Cardiac fibroblast (primary cell): Measurements from ENCODE around the gene NEDD8.

Experiments used
- DNase-seq, 2 donors: peaks; one replicate each; pipeline versions ENCODE4 v3.0.0 to v3.0.0-alpha.2; 2010; ENCODE audit warnings: low read depth in 2 of 2
- H3K4me3 ChIP-seq, 2 donors: replicated peaks in 1 of 2; 1 replicate in 1 of 2; 2 replicates in 1 of 2; pipeline ENCODE4 v1.5.1; 2011; ENCODE audit warnings: low read depth in 2 of 2, low read length in 2 of 2, mild to moderate bottlenecking in 2 of 2, moderate library complexity in 1 of 2
- CTCF ChIP-seq: IDR thresholded peaks from one replicate; pipeline ENCODE4 v1.5.1; 2011; ENCODE audit warnings: low read depth, mild to moderate bottlenecking, low read length, inconsistent platforms

NEDD8 gene

GRCh38 chr14:24240110-24240918 is 8.1 kb upstream of the NEDD8 start:
- TF ChIP-seq CTCF, result no peak
- H3K4me3 ChIP-seq, result no peak overlapping the region

GRCh38 chr14:24238527-24239037 is 6.4 kb upstream of the NEDD8 start:
- H3K4me3 ChIP-seq, result no peak overlapping the region
- no peak for DNase-seq
- TF ChIP-seq CTCF, result no peak

More at GRCh38 chr14:24240110-24240918, 8.1 kb upstream of the NEDD8 start:
- no peak for DNase-seq

GRCh38 chr14:24238123-24238522 is 6.0 kb upstream of the NEDD8 start:
- no peak for DNase-seq
- no peak overlapping the region for H3K4me3 ChIP-seq

GRCh38 chr14:24237463-24237955 is 5.3 kb upstream of the NEDD8 start:
- no peak for TF ChIP-seq CTCF
- H3K4me3 ChIP-seq, result no peak overlapping the region
- no peak for DNase-seq

More at GRCh38 chr14:24238123-24238522, 6.0 kb upstream of the NEDD8 start:
- TF ChIP-seq CTCF, result no peak

- TF ChIP-seq CTCF, result no peak
- DNase-seq, result no peak
- no peak overlapping the region for H3K4me3 ChIP-seq
These were observed 4.7 kb upstream of the NEDD8 start for GRCh38 chr14:24236689-24237462.

- no peak for TF ChIP-seq CTCF
- DNase-seq, result no peak
- no peak overlapping the region for H3K4me3 ChIP-seq
These were observed 3.9 kb upstream of the NEDD8 start for GRCh38 chr14:24235804-24236688.
